Neural cell (in vitro differentiated cells): ENCODE results near the gene TSPAN4. TPM values are rescaled to one million over a fixed set of nuclear protein-coding genes. Genes with fewer than 3 reads are reported as not detected.

Experiments used
- H2AFZ ChIP-seq: fragments of 200-600, 300-800 bp; sonication (generic), shearing (Covaris generic); 2 replicates; pipeline ENCODE4 v1.6.0; 2014; ENCODE audit warnings: low read depth, mild to moderate bottlenecking, antibody characterized with exemption, low read length, moderate library complexity
- H3F3A ChIP-seq: fragments of 200-600 bp; shearing (Covaris generic); 2 replicates; pipeline ENCODE4 v1.6.1; 2016; ENCODE audit warnings: mild to moderate bottlenecking, moderate library complexity, mixed read lengths, antibody characterized with exemption, low read length; ENCODE audit not compliant: insufficient read depth, poor library complexity, severe bottlenecking
- H3K27ac ChIP-seq: fragments of 200-600, 300-800 bp; sonication (generic), shearing (Covaris generic); 2 replicates; pipeline ENCODE4 v1.5.1; 2014; ENCODE audit warnings: mild to moderate bottlenecking, low read length, moderate library complexity
- H3K27me3 ChIP-seq: fragments of 300-800, 200-600 bp; sonication (generic), shearing (Covaris generic); 2 replicates; pipeline ENCODE4 v1.6.0; 2014; ENCODE audit warnings: mild to moderate bottlenecking, low read depth, low read length, moderate library complexity; ENCODE audit not compliant: insufficient read depth
- H3K36me3 ChIP-seq: fragments of 300-800, 200-600 bp; sonication (generic), shearing (Covaris generic); 2 replicates; pipeline ENCODE4 v1.5.1; 2014; ENCODE audit warnings: mild to moderate bottlenecking, antibody characterized with exemption, low read length, moderate library complexity; ENCODE audit not compliant: insufficient read depth
- H3K4me2 ChIP-seq: fragments of 300-800, 200-600 bp; sonication (generic), shearing (Covaris generic); 2 replicates; pipeline ENCODE4 v1.6.0; 2014; ENCODE audit warnings: mild to moderate bottlenecking, low read length
- H3K4me3 ChIP-seq: fragments of 300-800, 200-600 bp; sonication (generic), shearing (Covaris generic); 2 replicates; pipeline ENCODE4 v1.5.1; 2014; ENCODE audit warnings: mild to moderate bottlenecking, low read length, moderate library complexity
- H3K79me2 ChIP-seq: fragments of 200-600 bp; shearing (Covaris generic); replicated peaks from 2 replicates; pipeline ENCODE4 v1.6.0; 2014; ENCODE audit warnings: mild to moderate bottlenecking, low read length, moderate library complexity; ENCODE audit not compliant: insufficient read depth
- H3K9ac ChIP-seq: fragments of 300-800, 200-600 bp; sonication (generic), shearing (Covaris generic); 2 replicates; pipeline ENCODE4 v1.6.1; 2016; ENCODE audit warnings: mild to moderate bottlenecking, low read length, mixed read lengths
- H3K9me2 ChIP-seq: fragments of 200-600 bp; shearing (Covaris generic); 2 replicates; pipeline ENCODE4 v1.6.1; 2016; ENCODE audit warnings: mild to moderate bottlenecking, low read length, mixed read lengths; ENCODE audit not compliant: insufficient read depth
- H3K9me3 ChIP-seq: fragments of 200-600, 300-800 bp; sonication (generic), shearing (Covaris generic); 2 replicates; pipeline ENCODE4 v1.6.1; 2016; ENCODE audit warnings: mild to moderate bottlenecking, mixed run types, low read length, moderate library complexity, mixed read lengths
- H4K20me1 ChIP-seq: fragments of 200-600 bp; shearing (Covaris generic); 2 replicates; pipeline ENCODE4 v1.6.1; 2016; ENCODE audit warnings: mild to moderate bottlenecking, mixed run types; ENCODE audit not compliant: insufficient read depth
- CTCF ChIP-seq: fragments of 450-650 bp; IDR thresholded peaks from 2 replicates; pipeline ENCODE4 v1.5.1; 2014; ENCODE audit warnings: antibody characterized with exemption, mild to moderate bottlenecking, moderate library complexity; ENCODE audit not compliant: poor library complexity, severe bottlenecking
- EP300 ChIP-seq: fragments of 450-650 bp; conservative IDR thresholded peaks from 2 replicates; pipeline ENCODE4 v1.6.1; 2014; ENCODE audit warnings: antibody characterized with exemption, mild to moderate bottlenecking, moderate library complexity; ENCODE audit not compliant: poor library complexity, severe bottlenecking
- EZH2 ChIP-seq: fragments of 200-600, 300-800 bp; shearing (Covaris generic), sonication (generic); IDR thresholded peaks from 2 replicates; pipeline ENCODE4 v1.6.1; 2014; ENCODE audit warnings: antibody characterized with exemption, low read length, borderline replicate concordance, mild to moderate bottlenecking; ENCODE audit not compliant: insufficient read depth, poor library complexity, severe bottlenecking
- MXI1 ChIP-seq: fragments of 450-650 bp; conservative IDR thresholded peaks from 2 replicates; pipeline ENCODE4 v1.6.1; 2014; ENCODE audit warnings: antibody characterized with exemption, mild to moderate bottlenecking; ENCODE audit not compliant: poor library complexity, severe bottlenecking
- POLR2AphosphoS5 ChIP-seq: IDR thresholded peaks from 2 replicates; pipeline ENCODE4 v1.6.1; 2012
- RAD21 ChIP-seq: fragments of 450-650 bp; conservative IDR thresholded peaks from 2 replicates; pipeline ENCODE4 v1.6.1; 2014; ENCODE audit warnings: antibody characterized with exemption, mild to moderate bottlenecking, moderate library complexity
- REST ChIP-seq: IDR thresholded peaks from 2 replicates; pipeline ENCODE4 v1.6.1; 2012; ENCODE audit warnings: borderline replicate concordance
- SMC3 ChIP-seq: fragments of 450-650 bp; conservative IDR thresholded peaks from 2 replicates; pipeline ENCODE4 v1.6.1; 2014; ENCODE audit warnings: antibody characterized with exemption, mild to moderate bottlenecking, moderate library complexity; ENCODE audit not compliant: poor library complexity
- TAF1 ChIP-seq: IDR thresholded peaks from 2 replicates; pipeline ENCODE4 v1.6.1; 2012; ENCODE audit warnings: low read depth
- polyA plus RNA-seq: library from polyadenylated mRNA; depleted of rRNA; stranded (reverse); fragments of >200 nt; gene quantifications from 2 replicates; pipeline ENCODE4 v1.2.3, GENCODE V29; 2014

Gene TSPAN4
- polyA plus RNA-seq, 1 donor from 2014 or later = 68.1 TPM

- H3K9me3 ChIP-seq = no peaks in the 10 kb centered on the region
- no peaks in the 10 kb centered on the region for H4K20me1 ChIP-seq
- H3K4me2 ChIP-seq = no peak overlapping the region
- H3K79me2 ChIP-seq = peaks cover 3% of the 10 kb centered on the region
- TF ChIP-seq REST (no peak), EP300 (no peak), RAD21 (no peak), TAF1 (no peak), EZH2 (no peak), CTCF (no peak), MXI1 (no peak), POLR2AphosphoS5 (no peak), SMC3 (no peak)
- no peaks in the 10 kb centered on the region for H3K36me3 ChIP-seq
- H2AFZ ChIP-seq = no peak overlapping the region
- H3K27ac ChIP-seq = no peak overlapping the region
- no peak overlapping the region for H3K4me3 ChIP-seq
- H3K9me2 ChIP-seq = no peaks in the 10 kb centered on the region
- no peaks in the 10 kb centered on the region for H3K27me3 ChIP-seq
- no peaks in the 10 kb centered on the region for H3F3A ChIP-seq
- H3K9ac ChIP-seq = no peak overlapping the region
These were observed 26.2 kb upstream of the TSPAN4 start for GRCh38 chr11:816433-816779.

- TF ChIP-seq SMC3 = no peak
- TF ChIP-seq CTCF = no peak
- no peaks in the 10 kb centered on the region for H3K9me3 ChIP-seq
- H3F3A ChIP-seq = no peaks in the 10 kb centered on the region
- H3K9me2 ChIP-seq = no peaks in the 10 kb centered on the region
- no peaks in the 10 kb centered on the region for H3K27me3 ChIP-seq
- peak within 1 kb of the TSS; percentile 85 for H2AFZ ChIP-seq
- peak within 1 kb of the TSS; percentile 69 for H3K9ac ChIP-seq
- H4K20me1 ChIP-seq = no peaks in the 10 kb centered on the region
- peak within 1 kb of the TSS; percentile 81 for H3K4me3 ChIP-seq
- peaks cover 3% of the 10 kb centered on the region for H3K79me2 ChIP-seq
- peak within 1 kb of the TSS; percentile 45 for H3K27ac ChIP-seq
- no peaks in the 10 kb centered on the region for H3K36me3 ChIP-seq
- peak within 1 kb of the TSS; percentile 25 for H3K4me2 ChIP-seq
These were observed 24.1 kb upstream of the TSPAN4 start, which contains the start of gene PNPLA2 for GRCh38 chr11:818396-819128. Gene PNPLA2 (plus strand): TSS chr11:818914. CDS start chr11:819719, 805 bp downstream.
